GM12891 (cell line): ENCODE data around the gene TGFBR3.

Source experiments
- POLR2A ChIP-seq: IDR thresholded peaks from 2 replicates; pipeline ENCODE4 v1.6.1; 2011; ENCODE audit warnings: low read depth, low read length, control low read depth
- POLR2AphosphoS5 ChIP-seq: IDR thresholded peaks from 2 replicates; pipeline ENCODE4 v1.6.1; 2011; ENCODE audit warnings: low read depth, low read length, control low read depth
- SPI1 ChIP-seq: IDR thresholded peaks from 2 replicates; pipeline ENCODE4 v1.6.1; 2011; ENCODE audit warnings: low read depth, low read length, control low read depth
- TAF1 ChIP-seq: IDR thresholded peaks from 2 replicates; pipeline ENCODE4 v1.6.1; 2011; ENCODE audit warnings: low read depth, low read length, control low read depth

DNA sequence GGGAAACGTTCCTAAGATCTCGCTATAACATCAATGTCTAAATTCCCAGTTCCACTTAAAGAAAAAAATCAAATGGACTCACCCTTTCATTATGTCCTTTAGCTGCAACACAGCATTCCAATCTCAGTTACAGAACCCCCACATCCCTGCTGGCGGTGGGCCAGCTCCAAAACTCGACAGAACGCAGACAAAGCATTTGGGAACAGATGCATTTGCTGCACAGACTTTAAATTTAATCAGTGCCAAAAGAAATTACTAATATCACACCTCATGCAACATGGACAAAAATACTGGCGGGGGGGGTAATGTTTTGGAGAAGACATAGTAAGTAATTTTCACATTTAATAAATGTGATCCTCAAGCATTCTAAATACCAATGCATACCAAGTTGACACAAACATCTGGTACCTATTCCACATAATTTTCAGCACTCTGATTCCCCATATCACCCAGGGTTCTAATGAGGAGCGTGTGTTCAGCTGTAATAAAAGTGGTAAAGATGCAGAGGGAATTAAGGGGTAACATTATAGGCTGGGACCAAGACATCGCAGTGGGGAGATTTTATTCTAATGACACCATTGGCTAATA, 79.7 kb downstream of the TGFBR3 start:
- no peak for TF ChIP-seq TAF1
- no peak for TF ChIP-seq POLR2A
- no peak for TF ChIP-seq POLR2AphosphoS5
- no peak for TF ChIP-seq SPI1
